Fibroblast of the aortic adventitia (primary cell): ENCODE measurements around the gene PDYN. TPM values are rescaled to one million over a fixed set of nuclear protein-coding genes. Genes with fewer than 3 reads are reported as not detected.
"Not testable (repeated sequence)": the region's sequence is repeated elsewhere in the genome, so short reads cannot be mapped to it uniquely, and the experiment has no call there.

Experiments
- DNase-seq: peaks from one replicate; pipeline ENCODE4 v3.0.0-alpha.2; 2010; ENCODE audit warnings: low read depth
- H3K4me3 ChIP-seq: 2 replicates; pipeline ENCODE4 v1.5.1; 2011; ENCODE audit warnings: low read depth, mild to moderate bottlenecking, control low read depth, low read length, moderate library complexity
- total RNA-seq: library from RNA; depleted of rRNA; stranded (reverse); fragments of >200 nt; gene quantifications from 2 replicates; pipeline ENCODE4 v1.2.3, GENCODE V29; 2012; ENCODE audit warnings: low replicate concordance
- TF ChIP-seq, protein P1 (sequence below): IDR thresholded peaks from 2 replicates; pipeline ENCODE4 v1.5.1; 2011; ENCODE audit warnings: mild to moderate bottlenecking, low read length, control low read depth, inconsistent platforms; ENCODE audit not compliant: insufficient read depth

The PDYN gene
- not detected in 2 replicates for total RNA-seq

DNA sequence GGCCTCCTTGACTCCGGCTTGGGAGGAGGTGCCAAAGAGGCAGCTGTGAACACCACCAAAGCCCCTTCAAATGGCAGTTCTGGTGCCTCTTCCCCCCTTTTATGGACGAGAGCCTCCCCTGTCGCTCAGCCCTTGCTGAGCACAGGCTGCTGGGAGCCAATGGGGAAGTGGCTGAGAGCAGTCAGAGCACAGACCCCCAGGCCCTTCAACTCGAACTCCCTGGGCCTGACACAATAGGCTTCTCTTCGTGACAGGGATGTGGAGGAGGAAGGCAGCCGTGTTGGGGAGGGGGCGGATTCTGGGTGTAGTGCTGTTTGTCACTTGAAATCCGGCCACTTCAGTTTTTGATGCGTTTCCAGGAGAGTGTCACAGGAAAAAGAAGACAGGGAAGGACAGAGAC lies at the start of gene PDYN:
PDYN (minus strand) TSS at position 73 of the 400 bp plus-strand sequence. CDS start 10,974 bp downstream, outside the sequence.
- TF ChIP-seq, protein P1, sequence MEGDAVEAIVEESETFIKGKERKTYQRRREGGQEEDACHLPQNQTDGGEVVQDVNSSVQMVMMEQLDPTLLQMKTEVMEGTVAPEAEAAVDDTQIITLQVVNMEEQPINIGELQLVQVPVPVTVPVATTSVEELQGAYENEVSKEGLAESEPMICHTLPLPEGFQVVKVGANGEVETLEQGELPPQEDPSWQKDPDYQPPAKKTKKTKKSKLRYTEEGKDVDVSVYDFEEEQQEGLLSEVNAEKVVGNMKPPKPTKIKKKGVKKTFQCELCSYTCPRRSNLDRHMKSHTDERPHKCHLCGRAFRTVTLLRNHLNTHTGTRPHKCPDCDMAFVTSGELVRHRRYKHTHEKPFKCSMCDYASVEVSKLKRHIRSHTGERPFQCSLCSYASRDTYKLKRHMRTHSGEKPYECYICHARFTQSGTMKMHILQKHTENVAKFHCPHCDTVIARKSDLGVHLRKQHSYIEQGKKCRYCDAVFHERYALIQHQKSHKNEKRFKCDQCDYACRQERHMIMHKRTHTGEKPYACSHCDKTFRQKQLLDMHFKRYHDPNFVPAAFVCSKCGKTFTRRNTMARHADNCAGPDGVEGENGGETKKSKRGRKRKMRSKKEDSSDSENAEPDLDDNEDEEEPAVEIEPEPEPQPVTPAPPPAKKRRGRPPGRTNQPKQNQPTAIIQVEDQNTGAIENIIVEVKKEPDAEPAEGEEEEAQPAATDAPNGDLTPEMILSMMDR, result no peak
- DNase-seq, result no peak
- no peak within 1 kb of the TSS for H3K4me3 ChIP-seq

DNA sequence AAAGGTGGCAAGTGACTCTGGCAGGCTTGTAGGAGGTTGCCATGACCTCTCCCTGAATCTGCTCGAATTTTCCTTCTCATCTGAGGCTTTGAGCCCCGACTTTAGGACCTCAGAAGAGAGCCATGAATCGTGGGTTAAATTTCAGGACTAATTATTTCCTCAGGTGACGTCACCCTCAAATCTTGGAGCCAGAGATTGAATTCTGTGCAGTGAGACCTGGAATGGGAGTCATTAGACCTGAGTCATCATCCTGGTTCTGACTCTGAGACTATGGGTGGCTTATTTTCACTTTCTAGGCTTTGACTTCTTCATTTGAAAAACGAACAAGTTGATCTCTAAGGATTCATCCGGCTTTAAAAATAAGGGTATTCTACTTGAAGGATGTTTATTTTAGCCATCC lies 48.5 kb upstream of the PDYN start:
- TF ChIP-seq, protein P1, result no peak
- peak; percentile 58 for DNase-seq
- H3K4me3 ChIP-seq, result no peak overlapping the region

DNA sequence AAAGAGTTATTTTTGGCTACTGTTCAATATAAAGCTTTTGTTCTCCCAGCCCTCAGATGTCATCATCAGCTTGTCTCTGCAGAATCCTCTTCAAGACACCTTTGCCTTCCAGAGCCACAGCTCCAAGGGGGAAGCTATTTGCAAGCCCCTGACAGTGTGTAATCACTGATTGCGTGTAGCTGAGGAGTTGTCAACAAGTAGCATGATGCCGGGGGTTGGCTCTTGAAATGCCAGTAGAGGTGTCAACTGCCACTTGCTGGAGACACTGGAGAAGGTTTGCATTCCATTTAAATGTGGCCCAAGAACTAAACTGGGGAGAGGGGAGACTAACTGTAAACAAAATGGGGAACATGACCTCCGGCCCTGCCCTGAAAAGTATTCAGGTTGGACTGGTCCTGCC lies 44.3 kb upstream of the PDYN start:
- H3K4me3 ChIP-seq, result no peak overlapping the region
- DNase-seq, result no peak
- TF ChIP-seq, protein P1, result no peak

DNA sequence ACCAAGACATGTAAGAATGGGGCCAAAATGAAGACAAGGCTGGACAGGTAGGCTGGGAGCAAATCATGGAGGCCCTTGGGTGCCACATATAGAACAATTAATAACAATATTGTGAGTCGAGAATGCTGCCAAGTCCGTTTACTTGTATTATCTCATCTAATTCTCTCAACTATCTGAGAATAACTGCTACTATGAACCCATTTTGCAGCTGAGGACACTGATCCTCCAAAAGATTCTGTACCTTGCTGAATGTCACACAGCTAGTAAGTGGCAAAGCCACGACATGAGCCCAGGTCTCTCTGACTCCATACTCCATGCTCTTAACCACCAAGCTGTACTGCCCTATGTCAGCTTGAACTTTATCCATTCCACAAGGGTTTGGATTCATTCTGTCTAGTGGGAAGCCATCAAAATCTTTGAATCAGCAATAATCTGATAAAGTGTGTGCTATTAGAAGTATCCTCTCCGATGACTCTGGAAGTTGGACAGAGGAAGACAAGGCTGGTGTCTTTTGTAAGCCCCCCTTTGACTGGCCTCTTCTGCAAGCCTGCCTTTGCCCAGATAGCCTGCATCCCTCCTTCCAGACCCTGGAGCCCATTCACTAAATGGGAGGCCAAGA lies 43.5 kb upstream of the PDYN start:
- TF ChIP-seq, protein P1, result no peak
- no peak for DNase-seq
- no peak overlapping the region for H3K4me3 ChIP-seq

DNA sequence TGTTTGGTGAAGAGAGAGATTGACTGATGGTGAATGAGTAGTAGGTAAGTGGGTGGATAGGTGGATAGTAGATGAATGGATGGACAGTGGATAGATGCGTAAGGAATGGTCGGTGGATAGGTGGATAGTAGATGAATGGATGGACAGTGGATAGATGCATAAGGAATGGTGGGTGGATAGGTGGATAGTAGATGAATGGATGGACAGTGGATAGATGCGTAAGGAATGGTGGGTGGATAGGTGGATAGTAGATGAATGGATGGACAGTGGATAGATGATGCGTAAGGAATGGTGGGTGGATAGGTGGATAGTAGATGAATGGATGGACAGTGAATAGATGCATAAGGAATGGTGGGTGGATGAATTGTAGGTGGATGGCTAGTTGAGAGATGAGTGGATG lies 42.5 kb upstream of the PDYN start:
- not testable (repeated sequence) for DNase-seq, H3K4me3 ChIP-seq

DNA sequence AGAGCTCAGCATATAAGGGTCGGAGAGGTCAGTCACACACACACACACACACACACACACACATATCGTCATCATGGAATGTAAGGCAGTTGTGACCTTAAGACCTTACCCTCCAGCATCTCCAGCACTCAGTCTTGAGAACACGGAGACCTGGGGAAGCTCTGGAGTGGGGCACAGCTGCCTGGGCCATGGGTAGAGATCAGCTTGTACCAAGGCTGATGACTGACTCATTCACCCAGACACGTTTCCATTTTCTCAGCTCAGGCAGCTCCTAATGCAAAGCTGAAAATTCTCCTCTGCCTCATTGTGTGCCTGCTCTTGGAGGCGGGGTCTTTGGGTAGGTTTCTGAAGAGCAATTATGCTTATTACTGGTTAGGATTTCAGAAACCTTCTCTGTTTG lies 38.3 kb upstream of the PDYN start:
- DNase-seq, result no peak
- TF ChIP-seq, protein P1, result no peak
- H3K4me3 ChIP-seq, result no peak overlapping the region

DNA sequence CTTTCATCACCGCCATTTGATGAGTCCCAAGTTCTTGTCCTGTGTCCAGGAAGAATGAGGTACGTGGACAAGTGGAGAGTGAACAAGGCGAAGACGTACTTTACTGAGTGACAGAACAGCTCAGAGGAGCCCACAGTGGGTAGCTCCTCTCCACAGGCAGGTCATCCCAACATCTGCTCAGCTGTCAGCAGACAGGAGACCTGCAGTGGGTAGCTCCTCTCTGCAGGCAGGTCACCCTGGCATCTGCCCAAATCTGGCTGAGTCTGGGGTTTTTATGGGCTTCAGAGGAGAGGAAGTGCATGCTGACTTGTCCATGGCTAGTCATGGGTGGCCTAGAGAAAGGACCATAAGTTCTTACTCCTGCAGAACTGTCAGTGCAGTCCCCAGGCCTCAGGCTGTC lies 32.7 kb upstream of the PDYN start:
- TF ChIP-seq, protein P1, result no peak

More for the DNA sequence above, 32.7 kb upstream of the PDYN start:
- DNase-seq, result no peak
- H3K4me3 ChIP-seq, result no peak overlapping the region
